PC-9 (cell line): Measurements from ENCODE around the gene TRAM2.

Source experiments
- CTCF ChIP-seq: fragments of 200-600 bp; sonication (generic); conservative IDR thresholded peaks from 2 replicates; pipeline ENCODE4 v1.6.1; 2017; ENCODE audit warnings: mixed run types, antibody characterized with exemption, mild to moderate bottlenecking, moderate library complexity
- EZH2 ChIP-seq: fragments of 200-600 bp; sonication (generic); IDR thresholded peaks from 2 replicates; pipeline ENCODE4 v1.8.0; 2017; ENCODE audit warnings: antibody characterized with exemption, low read depth

DNA sequence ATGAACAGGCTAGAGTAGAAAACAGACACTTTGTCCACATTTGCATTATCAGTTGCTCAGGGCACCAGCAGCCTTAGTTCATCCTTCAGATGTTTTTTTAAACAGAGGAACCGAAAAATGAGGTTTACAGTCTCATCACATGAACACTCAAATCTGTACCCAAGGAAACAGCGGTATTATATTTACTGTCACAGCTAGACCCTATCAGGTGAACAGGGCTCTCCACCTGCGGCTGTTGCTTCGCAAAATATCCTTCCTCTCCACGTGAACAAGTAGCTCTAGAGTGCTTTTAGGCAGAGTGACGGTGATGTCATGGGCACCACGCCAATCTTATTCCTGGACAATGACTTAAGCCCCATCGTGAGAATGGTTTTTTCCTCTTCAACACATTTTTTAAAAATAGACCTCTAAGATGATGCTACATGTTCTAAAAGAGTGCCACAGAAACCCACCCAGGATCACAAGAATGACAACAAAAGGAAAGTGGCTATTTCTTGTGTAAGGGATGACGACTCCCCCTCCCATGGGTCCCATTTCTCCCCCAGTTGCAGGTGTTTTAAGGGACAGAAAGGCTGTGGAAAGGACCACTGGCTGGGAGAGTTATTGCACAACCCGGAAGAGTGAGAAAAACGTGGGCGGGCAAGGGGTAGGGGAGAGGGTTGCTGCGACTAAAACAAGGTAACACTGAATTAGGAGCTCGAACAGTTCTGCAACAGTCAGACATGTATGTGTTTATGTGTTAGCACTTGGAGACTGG is 79.0 kb downstream of the TRAM2 start:
- TF ChIP-seq CTCF (no peak), EZH2 (no peak)
